ENCODE results near the gene SLC8A3. TPM values are rescaled to one million over a fixed set of nuclear protein-coding genes. Genes with fewer than 3 reads are reported as not detected.

SLC8A3 gene
- total and polyA plus RNA-seq, 2 of the 13 experiments (the other 11 are each of a cell fraction or from before 2014, with no cell fraction given): 0.01 to 0.02 TPM

- TF ChIP-seq E2F1 (CRISPR knock-in tag; IDR thresholded peaks at IDR 0.05) (no peak), ZNF484 (CRISPR knock-in tag; IDR thresholded peaks at IDR 0.05; ENCODE audit: borderline replicate concordance, low read depth) (no peak; the same call in 1 of the 2 replicates), ZBTB7B (CRISPR knock-in tag; IDR thresholded peaks at IDR 0.05) (no peak), EED (CRISPR knock-in tag; IDR thresholded peaks at IDR 0.05) (no peak), ZBTB1 (CRISPR knock-in tag; IDR thresholded peaks at IDR 0.05; ENCODE audit: borderline replicate concordance) (0 out of 2 replicates have a peak, but pooled peaks have one; percentile 15), ATF2 (CRISPR knock-in tag; IDR thresholded peaks at IDR 0.05) (peak; percentile 42; the same call in 1 of the 2 replicates), RNF2 (conservative IDR thresholded peaks at IDR 0.05; ENCODE audit: low read depth) (no peak), HMG20A (CRISPR knock-in tag; IDR thresholded peaks at IDR 0.05; ENCODE audit: borderline replicate concordance) (no peak), FLYWCH1 (CRISPR knock-in tag; IDR thresholded peaks at IDR 0.05) (no peak), PLSCR1 (CRISPR knock-in tag; IDR thresholded peaks at IDR 0.05; ENCODE audit: borderline replicate concordance) (no peak), ZNF576 (CRISPR knock-in tag; IDR thresholded peaks at IDR 0.05) (no peak), ZNF17 (CRISPR knock-in tag; IDR thresholded peaks at IDR 0.05) (no peak), ZNF235 (CRISPR knock-in tag; IDR thresholded peaks at IDR 0.05; ENCODE audit: borderline replicate concordance) (no peak), FOXC1 (CRISPR knock-in tag; IDR thresholded peaks at IDR 0.05; ENCODE audit: borderline replicate concordance) (no peak), ZBTB8A (CRISPR knock-in tag; IDR thresholded peaks at IDR 0.05; ENCODE audit: borderline replicate concordance, low read depth) (no peak), ZBTB49 (CRISPR knock-in tag; IDR thresholded peaks at IDR 0.05; ENCODE audit: borderline replicate concordance) (0 out of 2 replicates have a peak, but pooled peaks have one; percentile 72), CSRNP2 (CRISPR knock-in tag; conservative IDR thresholded peaks at IDR 0.05; ENCODE audit: low read depth) (no peak), EEA1 (CRISPR knock-in tag; IDR thresholded peaks at IDR 0.05; ENCODE audit: borderline replicate concordance) (no peak), KLF11 (CRISPR knock-in tag; IDR thresholded peaks at IDR 0.05) (peak; percentile 79; the same call in 1 of the 2 replicates), SIX4 (CRISPR knock-in tag; IDR thresholded peaks at IDR 0.05) (no peak), IKZF5 (CRISPR knock-in tag; IDR thresholded peaks at IDR 0.05) (0 out of 2 replicates have a peak, but pooled peaks have one; percentile 38), XBP1 (CRISPR knock-in tag; IDR thresholded peaks at IDR 0.05) (no peak)
Measured at GRCh38 chr14:70052990-70053389, 135.8 kb downstream of the SLC8A3 start (continued).
